Subcutaneous abdominal adipose tissue (tissue), 5 donors: Measurements from ENCODE around the gene APOA1.

Experiments
- H3K27ac ChIP-seq: one replicate; pipeline ENCODE4 v1.7.0; 2013; ENCODE audit warnings: low read depth, mild to moderate bottlenecking, inconsistent platforms, low read length, moderate library complexity
- H3K27me3 ChIP-seq, 5 donors: one replicate each; pipeline ENCODE4 v1.7.0; 2013; ENCODE audit warnings: low read length in 5 of 5, inconsistent platforms in 1 of 5; ENCODE audit not compliant: control insufficient read depth in 5 of 5, insufficient read depth in 4 of 5
- H3K36me3 ChIP-seq, 5 donors: one replicate each; pipeline ENCODE4 v1.7.0; 2013; ENCODE audit warnings: low read length in 5 of 5; ENCODE audit not compliant: control insufficient read depth in 5 of 5, insufficient read depth in 5 of 5
- H3K4me1 ChIP-seq, 5 donors: one replicate each; pipeline ENCODE4 v1.7.0; 2013; ENCODE audit warnings: low read length in 5 of 5, mild to moderate bottlenecking in 3 of 5, moderate library complexity in 1 of 5; ENCODE audit not compliant: control insufficient read depth in 5 of 5, insufficient read depth in 5 of 5
- H3K4me3 ChIP-seq, 5 donors: one replicate each; pipeline ENCODE4 v1.7.0; 2013; ENCODE audit warnings: low read length in 5 of 5, low read depth in 1 of 5
- H3K9ac ChIP-seq, 5 donors: one replicate each; pipeline ENCODE4 v1.7.0; 2013; ENCODE audit warnings: low read length in 5 of 5, mild to moderate bottlenecking in 4 of 5, moderate library complexity in 3 of 5
- H3K9me3 ChIP-seq, 5 donors: one replicate each; pipeline ENCODE4 v1.7.0; 2013; ENCODE audit warnings: low read length in 5 of 5; ENCODE audit not compliant: control insufficient read depth in 5 of 5
- donor health status: healthy.
- donor health status: healthy.
- donor health status: healthy.
- donor health status: healthy.
- donor health status: healthy.

Gene APOA1

DNA sequence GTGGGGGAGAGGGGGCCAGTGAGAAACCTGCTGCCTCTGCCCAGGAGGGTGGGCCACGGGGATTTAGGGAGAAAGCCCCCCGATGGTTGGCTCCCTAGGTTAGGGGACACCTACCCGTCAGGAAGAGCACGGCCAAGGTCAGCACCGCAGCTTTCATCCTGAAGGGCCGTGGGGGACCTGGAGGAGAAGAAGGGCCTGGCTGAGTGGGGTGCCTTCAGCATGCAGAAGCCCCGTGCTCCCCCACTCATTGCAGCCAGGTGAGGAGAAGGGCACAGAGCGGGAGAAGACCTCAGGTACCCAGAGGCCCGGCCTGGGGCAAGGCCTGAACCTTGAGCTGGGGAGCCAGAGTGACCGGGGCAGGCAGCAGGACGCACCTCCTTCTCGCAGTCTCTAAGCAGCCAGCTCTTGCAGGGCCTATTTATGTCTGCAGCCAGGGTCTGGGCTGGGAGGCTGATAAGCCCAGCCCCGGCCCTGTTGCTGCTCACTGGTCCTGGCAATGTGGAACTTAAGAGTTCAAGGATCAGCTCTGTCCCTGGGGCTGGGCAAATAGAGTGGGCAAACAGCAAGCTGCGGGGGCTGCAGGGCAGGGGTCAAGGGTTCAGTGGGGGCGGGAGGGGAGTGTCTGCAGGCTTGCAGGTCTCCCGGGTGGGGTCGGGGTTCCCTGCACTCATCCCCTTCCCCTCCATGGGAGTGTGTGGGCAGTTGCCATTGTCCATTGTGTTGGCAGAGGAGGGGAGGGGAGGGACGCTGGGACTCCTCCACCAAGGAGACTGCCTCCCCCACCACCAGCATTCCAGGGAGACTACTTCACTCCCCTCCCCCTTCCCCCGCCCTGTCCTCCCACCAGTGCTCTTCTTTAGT, at the start of gene APOA1:
TSS of gene APOA1 (minus strand) at position 392 of the 861 bp plus-strand sequence. CDS start at position 157, 235 bp downstream.
- Histone ChIP-seq H3K4me3 (no peak within 1 kb of the TSS), H3K4me1 (peaks cover 2 to 25% (median 21%) of the 10 kb centered on the region in 5 donors), H3K9ac (no peak within 1 kb of the TSS), H3K9me3 (no peaks in the 10 kb centered on the region), H3K36me3 (no peaks in the 10 kb centered on the region), H3K27ac (peak within 1 kb of the TSS; percentile 37), H3K27me3 (no peaks in the 10 kb centered on the region)

- H3K27ac ChIP-seq: no peak overlapping the region
- no peak overlapping the region for H3K4me3 ChIP-seq
- peaks cover 0 to 7% (median 2%) of the 10 kb centered on the region in 5 donors for H3K36me3 ChIP-seq
- H3K9ac ChIP-seq: no peak overlapping the region
- H3K9me3 ChIP-seq: no peaks in the 10 kb centered on the region
- no peaks in the 10 kb centered on the region for H3K4me1 ChIP-seq
- no peaks in the 10 kb centered on the region for H3K27me3 ChIP-seq
Measured at GRCh38 chr11:116885951-116886655, 48.7 kb upstream of the APOA1 start.

DNA sequence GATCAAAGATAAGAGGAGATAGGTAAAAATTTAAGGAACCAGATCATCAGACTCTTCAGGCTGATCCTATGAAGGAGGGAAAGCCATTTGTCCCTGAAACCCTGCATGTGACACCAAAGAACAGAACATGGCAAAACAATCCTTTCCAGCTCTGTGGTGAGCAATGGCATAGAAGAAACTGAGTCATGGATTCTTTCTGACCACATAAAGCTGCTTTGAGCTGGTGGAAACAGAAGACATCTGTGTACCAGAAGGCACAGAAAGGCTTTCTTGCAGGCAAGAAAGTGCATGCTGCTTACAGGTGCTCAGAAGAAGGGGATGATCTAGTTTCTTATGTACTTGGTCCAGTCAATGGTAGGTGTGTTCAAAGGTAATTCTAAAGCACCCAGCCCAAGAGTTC, 45.0 kb upstream of the APOA1 start:
- Histone ChIP-seq H3K27me3 (no peaks in the 10 kb centered on the region), H3K36me3 (peaks cover 0 to 8% (median 2%) of the 10 kb centered on the region in 5 donors), H3K9me3 (no peaks in the 10 kb centered on the region), H3K4me3 (no peak overlapping the region), H3K4me1 (no peaks in the 10 kb centered on the region), H3K27ac (no peak overlapping the region), H3K9ac (no peak overlapping the region)

DNA sequence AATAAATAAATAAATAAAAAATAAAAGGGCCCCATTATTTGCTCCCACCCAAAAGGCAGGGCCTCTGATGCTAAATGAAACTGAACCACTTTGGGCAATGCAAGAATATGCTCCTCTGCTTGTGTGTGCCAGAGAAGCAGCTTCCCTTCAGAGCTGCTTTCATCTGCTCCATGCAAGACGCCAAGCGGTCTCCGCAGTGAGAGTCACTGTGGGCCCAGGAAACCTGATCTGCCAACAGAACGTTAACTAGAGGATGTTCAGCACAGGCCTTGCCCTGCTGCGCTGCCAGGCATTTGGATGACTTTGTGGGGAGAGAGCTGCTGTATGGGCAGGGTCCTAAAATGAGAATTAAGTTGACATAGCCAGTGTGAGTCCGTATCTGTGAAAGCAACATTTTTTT, 43.7 kb upstream of the APOA1 start:
- Histone ChIP-seq H3K36me3 (peaks cover 2 to 12% (median 5%) of the 10 kb centered on the region in 5 donors), H3K9ac (no peak overlapping the region)

DNA sequence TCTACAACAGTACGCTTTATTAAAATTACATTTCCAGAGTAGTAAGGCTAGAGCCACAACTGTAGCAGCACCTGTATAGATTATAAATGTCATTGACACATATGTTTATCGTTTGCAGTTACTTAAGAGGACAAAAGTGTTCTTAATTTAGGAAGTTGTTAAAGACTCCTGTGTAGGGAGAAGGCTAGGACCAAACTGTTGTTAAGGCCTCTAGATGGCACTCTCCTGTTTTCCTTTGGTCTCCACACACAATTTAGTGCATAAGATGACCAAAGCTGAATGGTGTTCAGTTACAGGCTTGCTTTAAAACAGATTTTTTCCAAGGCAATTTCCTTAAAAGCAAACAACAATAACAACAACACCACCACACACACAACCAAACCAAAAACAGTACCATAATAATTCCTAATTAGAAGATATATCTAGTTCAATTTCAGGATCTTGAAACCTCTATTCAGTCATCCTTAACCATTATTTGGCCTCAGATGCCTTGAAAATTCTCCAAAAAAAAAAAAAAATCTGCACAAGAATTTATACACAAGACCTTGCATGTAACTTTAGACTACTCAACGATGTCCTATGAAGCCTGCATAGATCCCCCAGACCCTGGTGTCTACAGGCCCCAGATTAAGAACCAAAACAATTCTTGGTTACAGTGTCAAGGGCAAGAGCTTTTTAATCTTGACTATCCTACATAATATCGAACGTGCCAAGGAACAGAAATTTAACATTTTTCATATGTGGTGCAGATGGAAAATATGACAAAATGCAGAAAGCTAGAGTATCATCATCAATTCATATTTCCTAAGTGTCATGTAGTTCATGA, 42.6 kb upstream of the APOA1 start:
- Histone ChIP-seq H3K36me3 (peaks cover 2 to 22% (median 17%) of the 10 kb centered on the region in 5 donors), H3K9ac (no peak overlapping the region), H3K4me1 (peaks cover 0 to 7% (median 0%) of the 10 kb centered on the region in 5 donors), H3K27me3 (no peaks in the 10 kb centered on the region), H3K4me3 (no peak overlapping the region), H3K27ac (no peak overlapping the region), H3K9me3 (no peaks in the 10 kb centered on the region)

More for the DNA sequence above, 43.7 kb upstream of the APOA1 start:
- peaks cover 0 to 5% (median 0%) of the 10 kb centered on the region in 5 donors for H3K4me1 ChIP-seq
- no peak overlapping the region for H3K4me3 ChIP-seq
- H3K27me3 ChIP-seq: no peaks in the 10 kb centered on the region
- H3K27ac ChIP-seq: no peak overlapping the region
- no peaks in the 10 kb centered on the region for H3K9me3 ChIP-seq

DNA sequence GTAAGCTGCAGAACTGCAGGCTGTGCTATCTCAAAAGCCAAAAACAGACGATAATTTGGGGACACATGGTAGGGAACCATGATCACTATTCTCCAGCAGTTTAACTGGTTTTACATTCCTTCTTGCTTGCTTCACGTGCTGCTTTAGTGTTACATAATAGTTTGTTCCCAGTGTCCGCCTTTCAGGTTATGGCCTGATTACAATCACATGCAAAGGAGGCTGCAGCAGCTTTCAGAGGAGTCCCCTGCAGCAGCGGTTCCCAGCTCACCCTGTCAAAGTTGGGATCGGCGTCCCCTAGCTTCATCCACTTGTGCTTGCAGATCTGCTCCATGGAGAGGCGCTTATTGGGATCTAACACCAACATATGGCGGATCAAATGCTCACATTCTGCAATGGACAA, 39.2 kb upstream of the APOA1 start:
- Histone ChIP-seq H3K4me1 (peaks cover 0 to 20% (median 7%) of the 10 kb centered on the region in 5 donors), H3K36me3 (peaks cover 8 to 50% (median 35%) of the 10 kb centered on the region in 5 donors), H3K27ac (no peak overlapping the region), H3K9me3 (no peaks in the 10 kb centered on the region), H3K4me3 (no peak overlapping the region), H3K27me3 (no peaks in the 10 kb centered on the region), H3K9ac (no peak overlapping the region)

- H3K27me3 ChIP-seq: no peaks in the 10 kb centered on the region
- H3K9me3 ChIP-seq: no peaks in the 10 kb centered on the region
- H3K9ac ChIP-seq: no peak overlapping the region
- peaks cover 1 to 24% (median 10%) of the 10 kb centered on the region in 5 donors for H3K4me1 ChIP-seq
- H3K4me3 ChIP-seq: no peak overlapping the region
- no peak overlapping the region for H3K27ac ChIP-seq
- peaks cover 8 to 61% (median 42%) of the 10 kb centered on the region in 5 donors for H3K36me3 ChIP-seq
Measured at GRCh38 chr11:116875194-116875593, 37.8 kb upstream of the APOA1 start.

GRCh38 chr11:116874251-116874650, 36.8 kb upstream of the APOA1 start:
- Histone ChIP-seq H3K9ac (no peak overlapping the region), H3K36me3 (peaks cover 12 to 69% (median 51%) of the 10 kb centered on the region in 5 donors), H3K27me3 (no peaks in the 10 kb centered on the region), H3K27ac (no peak overlapping the region), H3K4me1 (peaks cover 1 to 24% (median 10%) of the 10 kb centered on the region in 5 donors), H3K9me3 (no peaks in the 10 kb centered on the region), H3K4me3 (no peak overlapping the region)

DNA sequence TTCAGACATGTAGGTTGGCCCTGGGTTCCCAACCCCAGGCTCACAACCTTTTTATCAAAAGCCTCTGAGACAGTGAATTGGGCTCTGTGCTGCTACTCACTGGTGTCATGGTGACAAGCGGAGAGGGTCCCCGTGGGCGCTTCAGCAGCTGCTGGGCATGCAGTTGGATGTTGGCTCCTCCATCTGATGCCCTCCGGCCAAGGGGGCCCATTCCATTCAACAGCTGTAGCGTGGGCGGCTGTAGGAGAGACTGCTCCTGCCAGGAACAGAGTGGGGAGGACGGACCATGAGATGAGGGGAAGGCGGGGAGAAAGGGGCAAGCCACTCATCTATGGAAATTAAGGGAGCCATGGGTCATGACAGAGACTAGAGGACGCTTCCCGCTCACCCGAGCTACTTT, 36.0 kb upstream of the APOA1 start:
- no peak overlapping the region for H3K4me3 ChIP-seq
- H3K4me1 ChIP-seq: peaks cover 1 to 29% (median 12%) of the 10 kb centered on the region in 5 donors
- peaks cover 16 to 77% (median 59%) of the 10 kb centered on the region in 5 donors for H3K36me3 ChIP-seq
- no peaks in the 10 kb centered on the region for H3K27me3 ChIP-seq
- H3K27ac ChIP-seq: no peak overlapping the region
- no peaks in the 10 kb centered on the region for H3K9me3 ChIP-seq
- no peak overlapping the region for H3K9ac ChIP-seq
